Activated naive CD4-positive, alpha-beta T cell treated with anti-CD3 and anti-CD28 coated beads, Interleukin-2, amount 50 U/mL, for 16 hours (primary cell): ENCODE results near the gene MCM8.

ENCODE experiments used
- DNase-seq: peaks from one replicate; pipeline ENCODE4 v3.0.0-alpha.2; 2020

MCM8 gene

DNA sequence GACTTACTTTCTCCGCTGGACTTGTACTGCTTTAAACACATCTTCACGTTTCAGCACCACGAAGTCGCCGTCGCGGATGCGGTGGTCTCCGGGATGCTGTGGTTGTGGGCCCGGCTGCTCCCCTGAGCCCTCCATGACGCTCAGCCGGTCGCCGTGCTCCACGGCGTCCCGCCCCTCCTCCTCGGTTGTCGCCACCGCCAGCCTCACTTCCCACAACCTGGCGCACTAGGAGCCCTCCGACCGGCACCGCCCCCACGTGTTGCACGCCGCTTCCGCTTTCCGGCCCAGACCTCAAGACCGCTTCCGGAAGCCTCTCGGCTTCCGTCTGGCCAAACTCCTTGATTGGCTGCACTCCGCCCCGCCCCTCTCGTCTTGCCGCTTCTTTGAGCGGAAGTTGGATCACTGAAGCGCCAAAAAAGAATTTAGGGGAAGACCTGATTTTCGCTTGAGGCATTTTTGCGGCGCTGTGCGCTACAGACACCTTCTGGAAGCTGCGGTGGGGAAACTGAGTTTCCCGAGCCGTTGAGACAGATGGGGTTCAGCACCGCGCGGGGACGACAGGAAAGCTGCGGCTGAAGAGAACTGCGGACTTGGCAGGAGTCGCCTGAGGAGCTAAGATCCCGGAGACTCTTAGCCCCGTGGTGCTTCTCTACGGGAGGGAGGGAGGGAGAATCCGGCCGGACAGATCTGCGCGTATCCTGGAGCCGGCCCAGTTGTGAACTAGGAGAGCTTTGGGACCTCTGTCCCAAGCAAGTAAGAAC is at the start of gene MCM8, which contains the start of gene TRMT6:
Gene MCM8, plus strand, starts transcription at position 382 of the 761 bp plus-strand sequence. CDS start 1,364 bp downstream, outside the sequence.
Gene TRMT6, minus strand, starts transcription at position 263 of the 761 bp plus-strand sequence. Its CDS starts 128 bp downstream, at position 135.
- peak; percentile 98 for DNase-seq

DNA sequence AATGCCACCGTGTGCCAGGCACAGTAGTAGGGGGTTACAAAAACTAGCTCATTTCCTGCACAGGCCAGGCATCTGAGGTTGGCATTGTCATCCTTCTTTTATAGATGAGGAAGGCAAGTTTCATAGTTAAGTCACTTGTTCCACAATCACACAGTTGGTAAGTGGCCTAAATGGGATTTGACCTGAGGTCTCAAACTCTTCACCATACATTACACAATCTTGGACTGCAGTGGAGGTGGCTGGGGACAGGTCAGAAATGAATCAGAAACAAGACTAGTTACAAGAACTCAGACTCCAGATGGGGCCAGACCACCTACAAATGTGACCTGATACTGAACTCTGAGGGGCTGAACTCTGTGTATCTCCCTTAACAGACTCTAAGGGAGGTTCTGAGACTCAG is 49.5 kb upstream of the MCM8 start:
- DNase-seq, result no peak

DNA sequence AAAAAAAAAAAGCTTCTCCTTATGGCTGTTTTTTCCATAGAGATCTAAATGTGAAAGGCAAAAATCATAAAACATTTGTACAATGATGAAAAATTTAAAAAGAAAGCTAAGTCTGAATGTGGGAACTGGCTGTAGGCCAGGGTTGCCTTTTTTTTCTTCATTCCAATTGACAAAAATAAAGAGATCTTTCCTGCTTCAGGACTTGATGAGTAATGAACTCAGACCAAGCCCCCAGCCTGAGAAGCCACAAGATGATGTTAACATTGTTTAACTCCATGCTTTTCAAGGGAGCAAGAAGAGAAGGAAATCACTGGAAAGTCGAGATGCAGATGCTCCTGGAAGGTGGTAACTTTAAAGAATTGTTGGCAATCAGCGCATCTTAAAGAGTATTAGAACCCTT is 41.5 kb upstream of the MCM8 start:
- DNase-seq, result no peak

DNA sequence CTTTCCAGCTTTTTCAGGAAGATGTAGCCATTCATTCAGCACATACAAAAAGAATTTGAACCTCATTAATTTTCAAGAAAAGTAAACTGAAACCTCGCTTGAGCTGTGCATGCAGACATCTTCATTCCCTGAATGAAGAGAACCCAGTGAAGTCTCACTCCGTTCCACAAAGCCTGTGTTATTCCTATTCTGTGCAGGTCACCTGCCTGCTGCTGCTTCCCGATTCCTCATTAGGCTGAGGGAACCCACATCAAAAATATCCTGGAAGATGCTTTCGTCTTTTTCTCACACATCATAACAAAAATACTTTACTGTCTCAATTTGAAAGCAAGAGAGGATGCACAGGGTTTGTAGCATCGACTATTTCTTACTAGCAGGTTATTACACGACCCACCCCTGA is 40.3 kb upstream of the MCM8 start:
- no peak for DNase-seq

DNA sequence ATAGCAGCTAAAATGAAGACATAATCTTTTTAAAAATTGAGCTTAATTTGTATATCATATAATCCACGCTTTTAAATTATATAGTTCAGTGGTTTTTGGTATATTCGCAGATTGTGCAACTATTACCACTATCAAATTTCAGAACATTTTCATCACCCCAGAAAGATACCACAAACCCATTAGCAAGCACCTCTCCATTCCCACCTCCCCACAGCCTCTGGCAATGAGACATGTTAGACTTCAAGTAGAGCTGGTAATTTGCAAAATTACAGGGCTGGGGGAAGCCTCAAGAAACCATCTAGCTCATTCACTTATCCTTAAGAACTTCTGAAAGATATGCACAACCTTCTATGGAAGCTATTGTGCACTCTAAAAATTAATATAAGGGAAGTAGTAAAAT is 37.3 kb upstream of the MCM8 start:
- DNase-seq, result no peak

DNA sequence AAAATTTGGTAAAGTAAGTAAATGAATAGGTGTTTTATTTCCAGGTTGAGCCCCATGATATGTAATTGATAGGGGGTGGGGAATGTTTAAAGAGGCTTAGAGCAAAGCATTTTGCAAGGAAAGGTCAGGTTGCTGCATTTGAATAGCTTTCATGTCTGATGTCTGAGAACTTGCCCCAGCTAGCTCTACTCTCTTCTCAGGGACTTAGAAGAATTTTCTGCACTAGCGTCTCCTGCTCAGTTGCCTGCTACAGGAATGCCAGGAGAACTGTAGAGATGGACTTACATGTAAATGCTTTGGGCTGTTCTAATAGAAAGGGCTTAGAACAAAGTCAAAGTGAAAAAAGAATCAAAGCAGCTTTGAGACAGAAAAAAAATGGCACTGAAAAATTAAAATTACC is 35.6 kb upstream of the MCM8 start:
- no peak for DNase-seq

DNA sequence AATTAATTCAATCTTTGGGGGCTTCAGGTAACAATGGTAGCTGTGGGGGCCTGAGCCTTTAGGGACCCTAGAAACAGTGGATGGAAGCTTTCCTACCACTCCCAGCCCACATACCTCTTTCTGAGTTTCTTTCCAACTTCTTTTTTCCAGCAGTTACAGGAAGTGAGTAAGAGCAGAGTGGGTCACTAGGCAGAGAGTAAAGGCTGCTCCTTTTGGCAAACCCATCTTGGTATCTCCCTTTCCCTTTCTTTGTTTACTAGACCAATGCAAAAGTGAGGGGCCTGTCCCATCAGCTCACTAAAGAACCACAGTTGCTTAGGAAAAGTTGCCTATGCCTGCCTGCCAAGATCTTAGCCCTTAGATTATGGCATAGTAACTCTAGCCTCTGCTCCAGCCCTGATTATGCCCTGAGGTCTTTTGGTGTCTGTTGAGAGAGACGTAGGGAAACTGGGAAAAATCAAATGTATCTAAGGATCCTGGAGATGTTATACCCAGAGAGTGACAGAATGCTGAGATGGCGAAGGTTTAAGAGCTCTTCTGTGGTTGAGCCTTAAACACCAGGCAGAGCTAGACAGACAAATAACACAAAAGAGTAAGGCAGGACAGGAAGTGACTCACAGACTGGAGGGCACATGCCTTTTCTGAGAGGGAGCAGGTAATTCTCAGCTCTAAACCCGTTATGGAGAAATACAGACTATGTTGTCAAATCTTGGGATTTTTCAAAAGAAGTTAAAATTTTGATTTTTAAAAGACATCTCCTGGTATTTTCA is 31.4 kb upstream of the MCM8 start:
- no peak for DNase-seq

DNA sequence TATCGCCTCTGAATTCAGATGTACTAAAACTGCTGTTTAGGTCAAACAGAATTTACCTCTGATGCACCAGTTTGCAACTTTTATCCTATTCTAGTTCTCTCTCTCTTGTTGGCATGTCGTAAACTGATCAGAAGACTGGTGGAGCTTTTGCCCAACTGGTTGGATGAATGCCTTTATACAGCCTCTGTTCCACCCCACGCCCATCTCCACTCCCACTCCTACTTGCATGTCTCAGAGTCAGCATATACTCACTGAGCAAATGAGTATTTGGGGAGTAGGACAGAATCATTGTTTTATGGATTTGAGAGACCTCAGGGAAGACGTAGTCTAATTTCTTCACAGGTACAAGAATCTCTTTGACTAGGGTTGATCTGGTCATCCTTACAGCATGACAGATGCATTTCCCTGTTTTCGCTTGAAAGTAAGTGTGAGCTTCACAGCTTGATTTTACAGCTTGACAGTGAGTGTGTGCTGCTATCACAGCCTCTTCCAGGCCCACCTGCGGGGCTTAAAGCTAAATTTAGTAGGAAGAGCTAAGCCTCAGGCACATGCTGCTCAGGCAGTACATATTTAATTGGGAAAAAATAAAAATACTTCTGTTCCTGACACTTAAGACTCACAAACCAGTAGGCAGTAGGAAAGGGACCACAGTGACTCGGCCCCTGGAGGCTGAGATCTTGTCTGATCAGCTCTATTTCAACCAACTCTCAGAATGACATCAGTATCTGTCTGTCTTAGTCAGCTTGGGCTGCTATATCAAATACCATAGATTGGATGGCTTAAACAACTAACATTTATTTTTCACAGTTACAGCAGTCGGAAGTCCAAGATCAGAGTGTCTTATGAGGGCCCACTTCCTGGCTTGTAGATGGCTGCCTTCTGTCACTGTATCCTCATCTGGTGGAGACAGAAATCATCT is 30.6 kb upstream of the MCM8 start:
- DNase-seq, result no peak

DNA sequence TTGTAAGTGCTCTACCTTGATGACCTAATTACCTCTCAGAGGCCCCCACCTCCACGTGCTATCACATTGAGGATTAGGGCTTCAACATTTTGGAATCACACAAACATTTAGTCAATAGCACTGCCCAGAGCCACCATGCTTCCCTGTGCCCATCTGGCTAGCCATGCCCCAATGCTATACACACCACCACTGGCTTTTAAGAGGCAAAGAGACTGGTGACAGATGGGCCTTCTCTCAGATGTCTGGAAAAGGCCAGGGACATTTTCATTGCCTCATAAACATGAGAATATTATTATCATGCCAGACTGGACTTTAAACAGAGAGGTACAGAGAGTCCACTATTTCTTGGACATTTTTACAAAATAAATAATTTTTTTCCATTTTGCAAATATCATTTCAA is 29.9 kb upstream of the MCM8 start:
- no peak for DNase-seq

DNA sequence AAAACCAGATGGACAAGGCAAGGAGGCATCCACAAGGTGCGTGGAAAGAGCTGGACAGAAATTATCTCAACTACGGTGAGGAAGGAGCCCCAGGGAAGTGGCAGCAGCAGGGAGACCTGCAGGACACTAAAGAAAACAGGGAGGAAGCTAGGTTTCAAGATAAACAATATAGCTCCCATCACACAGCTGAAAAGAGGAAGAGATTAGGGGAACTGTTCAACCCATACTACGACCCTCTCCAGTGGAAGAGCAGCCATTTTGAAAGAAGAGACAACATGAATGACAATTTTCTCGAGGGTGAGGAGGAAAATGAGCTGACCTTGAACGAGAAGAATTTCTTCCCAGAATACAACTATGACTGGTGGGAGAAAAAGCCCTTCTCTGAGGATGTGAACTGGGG is 27.0 kb upstream of the MCM8 start:
- no peak for DNase-seq

DNA sequence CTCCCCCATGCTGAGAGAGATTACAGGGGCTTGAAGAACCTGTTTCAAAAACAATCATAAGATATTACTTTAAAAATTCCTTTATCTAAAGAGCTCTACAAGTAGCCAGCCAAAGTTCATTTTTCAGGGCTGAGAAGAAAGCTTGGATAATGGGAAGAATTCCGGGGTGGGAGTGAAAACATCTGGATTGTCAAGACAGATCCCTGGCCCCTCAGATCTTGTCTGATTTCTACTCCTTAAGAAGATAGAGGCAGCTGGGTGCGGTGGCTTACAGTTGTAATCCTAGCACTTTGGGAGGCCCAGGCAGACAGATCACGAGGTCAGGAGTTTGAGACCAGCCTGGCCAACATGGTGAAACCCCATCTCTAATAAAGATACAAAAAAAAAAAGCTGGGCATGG is 24.9 kb upstream of the MCM8 start:
- DNase-seq, result no peak

DNA sequence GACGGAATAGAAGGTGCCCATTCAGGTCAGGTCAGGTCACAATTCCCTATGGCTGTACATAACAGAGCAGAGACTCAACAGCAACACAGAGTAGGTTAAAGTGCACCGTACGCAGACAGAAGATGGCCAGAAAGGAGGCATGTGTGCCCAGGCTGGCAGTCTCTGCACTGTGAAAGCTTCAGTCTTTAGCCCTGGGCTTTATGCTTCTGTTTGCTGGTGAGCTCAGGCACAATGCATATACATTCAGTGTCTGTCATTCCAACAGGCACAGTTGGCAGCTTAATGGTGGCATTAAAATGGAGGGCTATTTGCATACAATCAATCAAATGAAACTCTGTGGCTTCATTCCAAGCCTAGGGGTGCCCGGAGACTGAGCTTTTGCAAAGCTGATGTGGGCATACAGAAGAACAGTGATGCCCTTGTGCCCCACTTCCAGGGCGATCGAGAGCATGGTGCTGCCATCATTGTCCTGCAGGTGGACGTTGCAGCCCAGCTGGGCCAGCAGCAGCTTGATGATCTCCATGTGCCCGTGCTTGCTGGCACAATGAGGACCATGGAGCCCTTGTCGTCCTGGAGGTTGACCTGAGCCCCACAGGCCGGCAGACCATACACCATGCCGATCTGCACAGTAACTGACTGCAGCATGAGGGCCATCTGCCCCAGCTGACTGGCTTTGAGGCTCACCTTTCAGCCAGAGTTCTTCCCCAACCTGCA is 22.5 kb upstream of the MCM8 start:
- DNase-seq, result no peak

DNA sequence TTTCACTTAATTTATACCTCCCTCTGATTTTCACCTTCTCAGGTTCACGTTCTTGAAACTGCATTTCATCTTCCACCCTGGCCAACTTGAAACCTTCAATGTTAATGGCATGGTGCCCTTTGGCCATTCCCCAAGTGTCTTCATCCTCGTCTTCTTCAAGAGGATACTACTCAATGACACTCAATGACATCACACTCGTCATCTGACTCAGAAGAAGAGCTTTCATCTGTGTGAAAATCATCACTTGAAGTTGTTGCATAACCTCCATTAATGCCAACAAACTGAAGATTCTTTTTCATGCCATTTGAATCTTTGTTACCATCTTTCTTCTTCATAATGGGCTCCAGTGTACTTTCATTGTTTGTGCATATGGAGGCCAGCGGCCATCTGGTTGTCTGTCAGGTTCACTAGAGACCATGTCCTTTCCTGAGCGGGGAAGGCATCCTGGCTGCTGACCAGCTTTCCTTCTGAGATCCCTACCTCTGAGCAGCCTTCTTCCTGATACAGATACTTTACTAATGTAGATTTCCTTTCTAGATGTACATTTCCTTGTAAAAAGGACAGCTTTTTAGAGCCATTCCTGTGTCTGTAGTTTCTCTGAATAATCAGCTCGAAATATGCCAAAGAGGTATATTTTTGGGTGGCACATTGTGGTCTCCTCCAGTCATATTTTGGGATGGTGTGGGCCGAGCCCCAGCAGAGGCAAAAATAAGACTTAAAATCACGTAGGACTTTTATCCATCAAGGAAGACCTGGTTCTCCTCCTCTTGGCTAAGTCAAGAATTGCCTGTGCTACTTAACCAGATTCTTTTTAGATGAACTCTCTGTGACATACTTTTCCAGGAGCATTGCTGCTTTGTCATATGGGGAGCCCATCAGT is 21.4 kb upstream of the MCM8 start:
- no peak for DNase-seq

DNA sequence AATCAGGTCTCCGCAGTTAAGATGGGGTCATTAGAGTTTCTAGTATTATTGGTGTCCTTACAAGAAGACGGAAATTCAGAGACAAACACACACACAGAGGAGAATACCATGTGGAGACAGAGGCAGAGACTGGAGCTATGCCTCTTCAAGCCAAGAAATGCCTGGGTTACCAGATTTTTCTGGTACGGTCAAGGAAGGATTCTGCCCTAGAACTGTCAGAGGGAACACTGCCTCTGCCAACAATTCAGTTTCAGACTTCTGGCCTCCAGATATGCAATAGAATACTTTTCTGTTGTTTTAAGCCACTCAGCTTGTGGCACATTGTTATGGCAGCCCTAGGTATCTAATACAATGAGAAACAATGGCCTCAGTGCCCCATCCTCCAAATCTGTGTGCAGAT is 19.0 kb upstream of the MCM8 start:
- no peak for DNase-seq

DNA sequence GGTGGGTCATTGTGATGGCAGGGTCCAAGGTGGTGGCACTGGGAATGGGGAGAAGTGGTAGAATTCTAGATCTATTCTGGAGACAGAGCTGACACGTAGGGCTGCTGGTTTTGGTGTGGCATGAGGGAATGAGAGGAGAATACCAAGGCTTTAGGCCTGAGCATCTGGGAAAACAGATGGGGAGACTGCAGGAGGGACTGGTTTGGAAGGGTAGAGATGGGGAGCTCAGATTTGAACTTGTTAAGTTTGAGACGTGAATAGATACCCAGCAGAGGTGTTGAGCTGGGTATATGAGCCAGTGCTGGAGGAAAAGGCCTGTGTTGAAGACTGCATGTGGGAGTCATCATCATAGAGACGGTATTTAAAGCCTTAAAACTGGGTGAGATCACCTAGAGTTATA is 17.7 kb upstream of the MCM8 start:
- no peak for DNase-seq

DNA sequence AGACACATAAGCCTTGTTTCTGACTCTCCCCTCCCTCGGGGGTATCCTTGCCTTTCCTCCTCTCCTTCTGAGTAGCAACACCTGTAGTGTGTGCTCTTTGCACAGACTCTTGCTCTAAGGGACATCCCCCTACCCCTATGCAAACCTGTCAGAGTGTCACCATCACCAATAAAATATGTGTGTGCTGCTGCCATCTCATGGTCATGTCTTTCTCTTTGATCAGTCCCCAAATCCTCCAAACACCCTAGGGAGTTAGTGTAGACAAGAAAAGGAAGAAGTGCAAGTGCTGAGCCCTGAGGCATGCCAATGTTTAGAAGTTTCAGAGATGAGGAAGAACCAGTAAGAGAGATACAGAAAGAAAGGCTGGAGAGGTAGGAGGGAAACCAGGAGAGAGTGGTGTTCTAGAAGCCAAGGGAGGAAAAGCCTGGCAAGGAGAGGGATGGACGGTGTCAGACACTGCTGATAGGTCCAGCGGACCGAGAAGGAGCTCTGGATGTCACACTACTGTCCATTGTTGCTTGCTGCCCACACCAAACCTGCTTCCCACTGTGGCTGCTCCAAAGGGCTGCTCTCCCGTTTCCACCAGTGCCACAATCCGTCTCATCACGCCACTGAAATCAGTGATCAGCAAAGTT is 16.5 kb upstream of the MCM8 start:
- DNase-seq, result no peak

DNA sequence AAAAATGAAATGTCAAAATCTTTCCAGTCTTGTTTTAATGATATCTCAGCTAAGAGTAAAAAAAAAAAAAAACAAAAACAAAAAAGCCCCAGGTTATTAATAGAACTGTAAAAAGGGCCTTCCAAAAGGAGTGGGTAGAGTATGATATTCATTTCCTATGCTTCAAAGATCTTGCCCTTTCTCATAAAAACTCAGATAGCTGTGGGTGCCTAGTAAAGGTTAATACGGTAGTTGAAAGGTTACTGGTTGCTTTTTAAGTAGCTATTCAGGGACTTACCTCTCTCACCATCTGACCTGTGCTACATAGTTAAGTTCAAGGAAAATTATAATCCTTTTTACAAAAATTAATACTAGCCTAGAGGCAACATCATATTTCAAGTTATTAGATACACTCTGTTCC is 15.1 kb upstream of the MCM8 start:
- DNase-seq, result no peak

DNA sequence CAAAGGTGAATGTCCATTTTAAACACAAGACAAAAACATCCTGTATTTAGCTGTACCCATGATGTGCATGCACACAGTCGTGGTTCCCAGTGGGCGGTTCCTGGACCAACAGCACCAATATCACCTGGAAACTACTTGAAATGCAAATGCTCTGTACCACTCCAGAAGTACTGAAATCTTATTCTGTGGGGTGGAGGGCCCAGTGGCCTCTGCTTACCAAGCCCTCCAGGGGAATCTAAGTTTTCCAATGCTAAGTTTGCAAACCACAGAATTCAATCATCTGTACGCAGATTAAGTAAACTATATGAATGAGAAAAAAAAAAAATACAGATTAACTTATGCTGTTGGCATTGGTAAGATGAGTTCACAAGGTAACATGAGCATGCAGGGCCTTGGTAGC is 14.2 kb upstream of the MCM8 start:
- DNase-seq, result no peak

DNA sequence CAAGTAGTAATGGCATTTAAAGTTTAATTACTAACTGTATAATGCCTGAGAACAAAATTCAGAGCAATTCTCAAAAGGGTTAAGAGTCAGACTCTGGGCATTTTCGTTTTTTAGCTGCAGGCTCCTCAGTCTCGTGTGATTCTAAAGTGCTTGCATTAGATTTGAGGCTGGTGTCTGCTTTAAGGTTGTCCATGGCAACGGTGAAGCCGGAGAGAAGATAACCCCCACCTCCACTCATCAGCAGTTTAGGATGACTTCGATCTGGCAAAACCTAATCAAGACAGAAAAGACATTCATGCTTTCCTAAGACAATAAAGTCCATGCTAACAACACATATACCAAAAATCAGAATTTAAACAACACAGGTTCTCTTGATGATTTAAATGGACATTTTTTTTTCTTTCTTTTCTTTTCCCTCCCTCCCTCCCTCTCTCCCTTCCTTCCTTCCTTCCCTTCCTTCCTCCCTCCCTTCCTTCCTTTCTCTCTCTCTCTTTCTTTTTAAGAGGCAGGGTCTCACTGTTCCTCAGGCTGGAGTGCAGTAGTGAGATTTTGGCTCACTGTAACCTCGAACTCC is 11.9 kb upstream of the MCM8 start:
- no peak for DNase-seq

DNA sequence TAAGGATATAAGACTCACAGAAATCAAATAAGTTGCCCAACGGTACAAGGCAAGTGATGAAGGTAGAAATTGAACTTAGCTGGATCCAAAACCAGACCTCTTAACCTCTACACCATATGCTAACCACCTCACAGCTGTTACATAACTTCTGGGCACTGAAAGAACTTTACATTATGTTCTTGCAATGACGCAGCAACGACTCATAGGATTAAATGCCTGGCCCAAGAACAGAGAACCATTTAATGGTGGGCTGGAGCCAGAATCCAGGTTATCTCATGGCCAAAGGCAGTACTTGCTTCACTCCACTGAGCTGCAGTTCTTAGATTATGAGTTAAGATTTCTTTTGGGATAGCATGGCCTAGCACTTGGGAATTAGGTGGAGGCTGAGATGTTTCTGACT is 4.5 kb upstream of the MCM8 start:
- DNase-seq, result no peak

DNA sequence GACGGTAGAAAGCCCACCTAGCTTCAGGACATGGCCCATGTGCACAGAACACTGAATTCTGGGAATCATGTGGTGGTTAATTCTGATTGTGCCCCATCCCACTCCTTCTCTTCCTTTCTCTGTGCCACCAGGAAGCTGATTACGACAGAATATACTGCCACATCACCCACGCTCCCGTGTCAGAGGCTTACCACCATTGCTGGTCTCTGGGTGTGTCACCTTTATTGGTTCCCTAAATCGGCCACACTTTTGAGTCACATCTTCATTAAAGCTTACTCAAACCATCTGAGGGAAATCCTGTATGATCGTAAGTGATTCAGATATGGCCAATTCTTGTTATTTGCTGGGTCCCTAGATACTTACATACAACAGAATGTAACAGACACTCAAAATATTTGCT is 3.2 kb upstream of the MCM8 start:
- DNase-seq, result no peak
